GM21576 (cell line): ENCODE results near the gene MEIKIN.
"Not testable (repeated sequence)": the region's sequence is repeated elsewhere in the genome, so short reads cannot be mapped to it uniquely, and the experiment has no call there.

Source experiments
- ATAC-seq: cut with Tn5 transposase; IDR thresholded peaks from one replicate; pipeline ENCODE4 v1.9.1; 2021; ENCODE audit warnings: mild to moderate bottlenecking, moderate library complexity; ENCODE audit not compliant: unreplicated experiment

Gene MEIKIN

GRCh38 chr5:131914472-131914871 is 31.0 kb downstream of the MEIKIN start:
- no peak for ATAC-seq

- no peak for ATAC-seq
Observed at GRCh38 chr5:131913603-131914002, 31.9 kb downstream of the MEIKIN start.

GRCh38 chr5:131906668-131907067 is 38.8 kb downstream of the MEIKIN start:
- ATAC-seq, result no peak

GRCh38 chr5:131902266-131902665 is 43.2 kb downstream of the MEIKIN start:
- ATAC-seq, result not testable (repeated sequence)

- ATAC-seq, result no peak
Observed at GRCh38 chr5:131899686-131900085, 45.8 kb downstream of the MEIKIN start.

- no peak for ATAC-seq
Observed at GRCh38 chr5:131883984-131884383, 61.5 kb downstream of the MEIKIN start.

GRCh38 chr5:131879705-131880104 is 65.8 kb downstream of the MEIKIN start:
- no peak for ATAC-seq

- ATAC-seq, result no peak
Observed at GRCh38 chr5:131877873-131878272, 67.6 kb downstream of the MEIKIN start.

GRCh38 chr5:131871251-131871650 is 74.2 kb downstream of the MEIKIN start:
- ATAC-seq, result not testable (repeated sequence)

GRCh38 chr5:131867524-131867923 is 77.9 kb downstream of the MEIKIN start:
- no peak for ATAC-seq

GRCh38 chr5:131863700-131864099 is 81.8 kb downstream of the MEIKIN start:
- ATAC-seq, result no peak

GRCh38 chr5:131857388-131857787 is 88.1 kb downstream of the MEIKIN start:
- no peak for ATAC-seq

GRCh38 chr5:131855452-131855851 is 90.0 kb downstream of the MEIKIN start:
- ATAC-seq, result no peak

- ATAC-seq, result peak; percentile 85
Observed at GRCh38 chr5:131854134-131854533, 91.3 kb downstream of the MEIKIN start.

- no peak for ATAC-seq
Observed at GRCh38 chr5:131848662-131849061, 96.8 kb downstream of the MEIKIN start.

- no peak for ATAC-seq
Observed at GRCh38 chr5:131846536-131846935, 98.9 kb downstream of the MEIKIN start.

- no peak for ATAC-seq
Observed at GRCh38 chr5:131845828-131846227, 99.6 kb downstream of the MEIKIN start.

- ATAC-seq, result not testable (repeated sequence)
Observed at GRCh38 chr5:131842971-131843370, 102.5 kb downstream of the MEIKIN start.

GRCh38 chr5:131832702-131833101 is 112.8 kb downstream of the MEIKIN start:
- ATAC-seq, result not testable (repeated sequence)

GRCh38 chr5:131825404-131826013 is 120.0 kb downstream of the MEIKIN start:
- ATAC-seq, result peak; percentile 73

- no peak for ATAC-seq
Observed at GRCh38 chr5:131824631-131825030, 120.8 kb downstream of the MEIKIN start.

GRCh38 chr5:131821221-131821620 is 124.2 kb downstream of the MEIKIN start:
- ATAC-seq, result no peak
